Epithelial cell of proximal tubule (primary cell): ENCODE measurements around the gene NOVA1. TPM values are rescaled to one million over a fixed set of nuclear protein-coding genes. Genes with fewer than 3 reads are reported as not detected.
A peak's percentile ranks its signal among the peaks of the same experiment; 100 is the strongest.
"Not testable (repeated sequence)": the region's sequence is repeated elsewhere in the genome, so short reads cannot be mapped to it uniquely, and the experiment has no call there.

ENCODE experiments used
- DNase-seq: peaks from one replicate; pipeline ENCODE4 v3.0.0-alpha.2; 2011; ENCODE audit warnings: low read depth
- H3K4me3 ChIP-seq: 2 replicates; pipeline ENCODE4 v1.5.1; 2011; ENCODE audit warnings: low read depth, mild to moderate bottlenecking, low read length
- CTCF ChIP-seq: conservative IDR thresholded peaks from 2 replicates; pipeline ENCODE4 v1.5.1; 2012; ENCODE audit warnings: low read depth, mild to moderate bottlenecking, low read length
- total RNA-seq: library from RNA; depleted of rRNA; stranded (reverse); fragments of >200 nt; gene quantifications from 2 replicates; pipeline ENCODE4 v1.2.3, GENCODE V29; 2015

The NOVA1 gene
- total RNA-seq: 0.94 and 3.5 TPM in 2 replicates

- DNase-seq: no peak
- peak within 1 kb of the TSS; percentile 80 for H3K4me3 ChIP-seq
- no peak for TF ChIP-seq CTCF
These were observed at the start of gene NOVA1 for GRCh38 chr14:26597589-26598080. TSS of gene NOVA1 (minus strand) at chr14:26598033. CDS start at chr14:26597436, 597 bp downstream.

- not testable (repeated sequence) for H3K4me3 ChIP-seq, DNase-seq
- peak; percentile 30 for TF ChIP-seq CTCF
These were observed 47.2 kb upstream of the NOVA1 start for GRCh38 chr14:26645057-26645456.

- DNase-seq: peak; percentile 6
- no peak for TF ChIP-seq CTCF
- no peak overlapping the region for H3K4me3 ChIP-seq
These were observed 38.7 kb upstream of the NOVA1 start for GRCh38 chr14:26636561-26636960.

GRCh38 chr14:26634946-26635345 lies 37.1 kb upstream of the NOVA1 start:
- DNase-seq, H3K4me3 ChIP-seq: not testable (repeated sequence)

- no peak for TF ChIP-seq CTCF
- no peak for DNase-seq
- no peak overlapping the region for H3K4me3 ChIP-seq
These were observed 28.4 kb upstream of the NOVA1 start for GRCh38 chr14:26626256-26626655.

- DNase-seq: no peak
- no peak overlapping the region for H3K4me3 ChIP-seq
- no peak for TF ChIP-seq CTCF
These were observed 24.8 kb upstream of the NOVA1 start for GRCh38 chr14:26622611-26623010.

GRCh38 chr14:26621807-26622560 lies 24.2 kb upstream of the NOVA1 start:
- H3K4me3 ChIP-seq: no peak overlapping the region
- DNase-seq: no peak
- TF ChIP-seq CTCF: no peak
